Choroid plexus epithelial cell (primary cell): ENCODE data around the gene RAB4A.
"Not testable (repeated sequence)": the region's sequence is repeated elsewhere in the genome, so short reads cannot be mapped to it uniquely, and the experiment has no call there.

Experiments
- DNase-seq: peaks from one replicate; pipeline ENCODE4 v3.0.0-alpha.2; 2010; ENCODE audit warnings: low read depth
- H3K4me3 ChIP-seq: 2 replicates; pipeline ENCODE4 v1.5.1; 2011; ENCODE audit warnings: low read depth, mild to moderate bottlenecking, control low read depth, low read length, moderate library complexity
- TF ChIP-seq, protein P1 (sequence below): conservative IDR thresholded peaks from 2 replicates; pipeline ENCODE4 v1.5.1; 2011; ENCODE audit warnings: low read depth, mild to moderate bottlenecking, control low read depth, inconsistent platforms, low read length, moderate library complexity

Gene RAB4A

DNA sequence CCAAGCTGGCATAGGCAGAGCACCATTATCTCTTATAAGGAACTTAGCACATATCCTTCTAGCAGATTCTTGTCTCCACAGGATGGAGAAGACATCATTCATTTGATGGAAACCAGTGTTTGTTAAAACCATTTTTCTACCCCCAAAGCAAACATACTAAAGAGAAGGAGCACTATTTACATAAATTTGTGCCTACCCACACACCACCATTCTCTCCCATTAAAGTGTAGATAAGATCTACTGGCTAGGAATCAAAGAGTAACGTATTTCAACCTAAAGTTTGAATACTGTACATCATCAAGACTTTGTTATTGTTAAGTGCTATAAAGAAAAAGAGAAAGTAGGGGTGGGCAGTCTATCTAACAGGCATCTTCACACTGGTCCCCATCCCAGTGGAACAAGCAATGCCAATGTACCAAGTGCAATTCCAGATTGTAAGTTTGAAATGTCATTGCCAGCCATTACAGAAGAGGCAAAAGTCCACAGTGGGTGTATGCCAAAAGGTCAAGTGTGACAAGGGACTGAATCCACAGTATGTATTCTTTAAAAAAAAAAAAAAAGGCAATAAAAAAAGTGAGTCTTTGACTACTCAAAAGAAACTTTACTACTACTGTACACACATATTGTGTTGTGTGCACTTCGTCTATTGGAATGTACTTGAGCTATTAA is 53.1 kb downstream of the RAB4A start:
- TF ChIP-seq, protein P1, sequence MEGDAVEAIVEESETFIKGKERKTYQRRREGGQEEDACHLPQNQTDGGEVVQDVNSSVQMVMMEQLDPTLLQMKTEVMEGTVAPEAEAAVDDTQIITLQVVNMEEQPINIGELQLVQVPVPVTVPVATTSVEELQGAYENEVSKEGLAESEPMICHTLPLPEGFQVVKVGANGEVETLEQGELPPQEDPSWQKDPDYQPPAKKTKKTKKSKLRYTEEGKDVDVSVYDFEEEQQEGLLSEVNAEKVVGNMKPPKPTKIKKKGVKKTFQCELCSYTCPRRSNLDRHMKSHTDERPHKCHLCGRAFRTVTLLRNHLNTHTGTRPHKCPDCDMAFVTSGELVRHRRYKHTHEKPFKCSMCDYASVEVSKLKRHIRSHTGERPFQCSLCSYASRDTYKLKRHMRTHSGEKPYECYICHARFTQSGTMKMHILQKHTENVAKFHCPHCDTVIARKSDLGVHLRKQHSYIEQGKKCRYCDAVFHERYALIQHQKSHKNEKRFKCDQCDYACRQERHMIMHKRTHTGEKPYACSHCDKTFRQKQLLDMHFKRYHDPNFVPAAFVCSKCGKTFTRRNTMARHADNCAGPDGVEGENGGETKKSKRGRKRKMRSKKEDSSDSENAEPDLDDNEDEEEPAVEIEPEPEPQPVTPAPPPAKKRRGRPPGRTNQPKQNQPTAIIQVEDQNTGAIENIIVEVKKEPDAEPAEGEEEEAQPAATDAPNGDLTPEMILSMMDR, result no peak
- DNase-seq, result no peak
- no peak overlapping the region for H3K4me3 ChIP-seq

DNA sequence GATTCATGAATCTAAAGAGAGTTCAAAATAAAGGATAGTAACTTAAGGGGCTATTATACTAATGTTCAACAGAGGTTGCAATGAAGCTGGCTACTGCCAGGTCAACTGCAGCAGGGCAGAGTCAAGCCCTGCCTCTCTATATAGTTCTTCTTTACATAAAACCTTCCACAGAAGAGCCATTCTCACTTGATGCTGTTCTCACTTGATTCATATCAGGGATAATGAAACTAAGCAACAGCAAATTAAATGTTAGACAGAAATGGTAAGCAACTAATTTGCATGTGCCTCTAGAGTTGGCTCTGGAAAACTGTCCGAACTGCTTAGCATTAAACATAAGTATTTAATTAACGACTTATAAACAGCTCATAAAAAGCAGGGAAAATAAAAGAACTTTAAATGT is 54.5 kb downstream of the RAB4A start:
- TF ChIP-seq, protein P1, result no peak
- DNase-seq, result no peak
- H3K4me3 ChIP-seq, result no peak overlapping the region

DNA sequence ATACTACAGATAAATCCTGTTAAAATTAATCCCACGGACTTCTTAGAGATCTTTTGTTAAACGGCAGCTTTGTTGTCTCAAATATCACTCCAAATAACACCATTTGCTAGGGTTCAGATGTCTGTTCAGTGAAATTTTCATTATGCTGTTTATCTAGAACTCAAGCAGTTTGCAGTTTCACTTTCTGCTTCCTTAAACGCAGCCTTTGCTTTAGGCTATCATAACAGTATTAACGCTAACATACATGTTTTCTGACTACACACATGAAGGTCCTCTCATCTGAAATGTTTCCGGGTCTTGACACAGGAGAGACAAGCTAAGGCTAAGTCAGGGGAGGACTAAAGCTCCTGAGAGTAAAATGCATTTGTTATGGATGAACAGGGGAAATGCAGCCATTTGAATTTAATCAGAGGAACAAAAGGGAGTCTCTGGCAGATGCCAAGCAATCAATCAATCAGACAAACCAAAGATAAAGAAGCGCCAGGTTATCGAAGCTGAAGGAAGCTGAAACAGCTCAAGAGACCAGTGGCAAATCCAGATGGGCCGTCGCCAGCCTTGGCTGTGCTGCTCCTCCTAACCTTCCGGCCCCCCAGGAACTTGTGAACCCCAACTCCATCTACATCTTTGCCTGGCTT is 55.1 kb downstream of the RAB4A start:
- no peak for DNase-seq
- TF ChIP-seq, protein P1, result no peak
- H3K4me3 ChIP-seq, result no peak overlapping the region

DNA sequence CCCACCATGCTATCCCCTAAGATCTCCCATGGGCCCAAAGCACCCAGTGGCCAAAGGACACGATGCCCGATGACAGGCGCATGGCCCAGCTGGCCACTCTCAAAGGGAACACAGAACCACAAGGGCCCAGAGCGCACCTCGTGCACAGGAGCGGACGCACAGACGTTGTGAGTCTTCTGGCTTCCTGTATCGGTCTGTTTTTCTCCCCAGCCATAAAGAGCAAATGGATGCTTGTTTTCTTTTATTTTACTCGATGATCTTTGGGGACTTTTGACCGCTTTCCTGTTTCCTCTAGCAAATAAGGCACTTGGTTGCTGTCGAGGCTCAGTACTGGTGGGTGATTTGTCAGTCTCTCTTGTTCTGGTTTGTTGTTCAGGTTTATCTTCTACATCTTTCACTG is 55.7 kb downstream of the RAB4A start:
- DNase-seq, result no peak

DNA sequence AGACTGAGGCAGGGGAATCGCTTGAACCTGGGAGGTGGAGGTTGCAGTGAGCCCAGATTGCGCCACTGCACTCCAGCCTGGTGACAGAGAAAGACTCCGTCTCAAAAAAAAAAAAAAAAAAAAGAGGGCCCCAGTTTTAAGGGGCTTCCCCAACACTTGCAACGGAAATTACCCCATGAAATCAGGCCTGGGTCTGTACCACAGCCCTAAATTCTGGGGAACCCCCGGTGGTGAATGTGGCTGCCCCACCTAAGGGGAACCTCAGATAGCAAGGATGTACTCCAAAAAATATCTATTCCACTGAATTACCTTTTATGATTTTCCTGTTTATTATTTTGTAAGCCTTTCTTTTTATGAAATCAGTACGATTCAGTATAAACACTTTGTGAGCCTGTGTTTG is 56.9 kb downstream of the RAB4A start:
- DNase-seq, result not testable (repeated sequence)

More for the DNA sequence above, 55.7 kb downstream of the RAB4A start:
- no peak overlapping the region for H3K4me3 ChIP-seq
- TF ChIP-seq, protein P1, result no peak

DNA sequence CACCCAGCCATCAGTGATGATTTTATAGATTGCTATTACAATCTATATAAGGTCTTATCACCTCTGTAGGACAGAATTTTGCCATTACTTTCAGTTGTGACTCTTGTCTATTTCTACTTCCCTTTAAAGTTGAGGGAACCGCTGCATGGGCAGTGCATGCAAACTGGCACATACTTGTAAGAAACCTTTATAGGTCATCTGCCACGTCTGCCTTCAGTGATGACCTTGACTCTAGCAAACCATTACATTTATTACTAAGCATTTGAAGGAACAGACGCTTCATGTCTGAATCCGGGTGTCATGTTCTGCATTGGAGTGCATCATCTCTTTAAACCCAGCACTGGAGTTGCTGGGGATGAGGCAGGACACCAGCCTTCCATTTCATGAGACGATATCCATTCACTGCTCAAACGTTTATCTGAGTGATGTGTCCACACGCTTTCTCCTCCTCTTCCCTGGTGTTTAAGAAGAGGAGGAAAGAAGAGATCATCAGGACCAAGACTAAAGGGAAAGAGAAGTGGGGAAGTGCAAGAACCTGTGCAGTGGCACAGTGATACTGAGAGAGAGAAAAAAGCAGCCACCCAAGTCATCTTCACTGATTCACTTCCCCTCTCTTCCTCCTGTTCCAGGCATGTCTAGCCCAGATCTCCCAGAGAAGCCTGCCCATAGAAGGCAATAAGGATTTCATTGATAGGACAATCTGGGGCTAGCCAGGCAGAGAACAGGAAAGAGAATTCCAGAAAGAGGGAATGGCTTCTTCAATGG is 57.9 kb downstream of the RAB4A start:
- TF ChIP-seq, protein P1, result no peak
- H3K4me3 ChIP-seq, result no peak overlapping the region
- DNase-seq, result no peak

More for the DNA sequence above, 56.9 kb downstream of the RAB4A start:
- not testable (repeated sequence) for H3K4me3 ChIP-seq

DNA sequence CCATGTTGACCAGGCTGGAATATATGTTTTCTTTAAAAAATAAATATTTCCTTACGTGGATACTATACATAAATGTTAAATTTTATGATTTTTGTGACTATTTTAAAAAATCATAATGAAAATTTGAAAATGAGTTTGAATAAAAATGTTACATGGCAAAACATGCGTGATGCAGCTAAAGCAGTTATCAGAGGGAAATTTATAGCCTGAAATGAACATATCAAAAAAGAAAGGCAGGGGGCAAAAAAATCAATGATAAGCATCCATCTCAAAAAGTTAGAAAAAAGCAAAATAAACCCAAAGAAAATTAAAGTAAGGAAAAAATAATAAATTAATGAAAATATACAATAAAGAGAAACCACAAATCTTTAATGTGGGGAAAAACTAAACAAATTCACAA is 63.4 kb downstream of the RAB4A start:
- TF ChIP-seq, protein P1, result no peak
- no peak overlapping the region for H3K4me3 ChIP-seq
- DNase-seq, result no peak
